ENCODE data around the gene NOL4L. TPM values are rescaled to one million over a fixed set of nuclear protein-coding genes. Genes with fewer than 3 reads are reported as not detected.

Gene NOL4L
- total RNA-seq, 2 donors from 2014 or later = 18.0 to 59.7 TPM

DNA sequence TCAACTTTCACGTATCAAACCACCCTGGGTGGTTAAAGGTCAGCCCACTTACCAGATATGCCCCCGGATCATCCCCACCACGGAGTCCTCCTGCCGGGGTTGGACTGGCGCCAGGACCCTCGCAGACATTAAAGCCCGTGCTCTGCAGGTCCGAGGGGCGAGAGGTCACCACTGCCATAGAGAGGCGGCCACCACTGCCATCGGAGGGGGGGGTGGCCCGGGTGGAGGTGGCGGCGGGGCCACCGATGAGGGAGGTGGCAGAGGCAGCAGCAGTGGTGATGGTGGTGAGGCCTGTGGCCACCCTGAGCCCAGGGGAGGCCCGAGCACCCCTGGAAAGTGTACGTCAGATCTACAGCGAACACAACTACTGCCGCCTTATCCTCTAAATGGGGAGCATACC is 150.7 kb downstream of the NOL4L start:
- Histone ChIP-seq H3K4me3 (no peak overlapping the region), H3K4me1 (replicated peaks) (no peaks in the 10 kb centered on the region), H3K27ac (no peak overlapping the region), H3K9me3 (no peaks in the 10 kb centered on the region), H3K36me3 (peaks cover 15 to 16% of the 10 kb centered on the region in 2 donors), H3K27me3 (replicated peaks; ENCODE audit: insufficient read depth) (no peaks in the 10 kb centered on the region)
- DNase-seq (ENCODE audit: low spot score) = no peak
- TF ChIP-seq, protein P1, sequence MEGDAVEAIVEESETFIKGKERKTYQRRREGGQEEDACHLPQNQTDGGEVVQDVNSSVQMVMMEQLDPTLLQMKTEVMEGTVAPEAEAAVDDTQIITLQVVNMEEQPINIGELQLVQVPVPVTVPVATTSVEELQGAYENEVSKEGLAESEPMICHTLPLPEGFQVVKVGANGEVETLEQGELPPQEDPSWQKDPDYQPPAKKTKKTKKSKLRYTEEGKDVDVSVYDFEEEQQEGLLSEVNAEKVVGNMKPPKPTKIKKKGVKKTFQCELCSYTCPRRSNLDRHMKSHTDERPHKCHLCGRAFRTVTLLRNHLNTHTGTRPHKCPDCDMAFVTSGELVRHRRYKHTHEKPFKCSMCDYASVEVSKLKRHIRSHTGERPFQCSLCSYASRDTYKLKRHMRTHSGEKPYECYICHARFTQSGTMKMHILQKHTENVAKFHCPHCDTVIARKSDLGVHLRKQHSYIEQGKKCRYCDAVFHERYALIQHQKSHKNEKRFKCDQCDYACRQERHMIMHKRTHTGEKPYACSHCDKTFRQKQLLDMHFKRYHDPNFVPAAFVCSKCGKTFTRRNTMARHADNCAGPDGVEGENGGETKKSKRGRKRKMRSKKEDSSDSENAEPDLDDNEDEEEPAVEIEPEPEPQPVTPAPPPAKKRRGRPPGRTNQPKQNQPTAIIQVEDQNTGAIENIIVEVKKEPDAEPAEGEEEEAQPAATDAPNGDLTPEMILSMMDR (IDR thresholded peaks at IDR 0.05) = no peak
- no peak for TF ChIP-seq POLR2A (IDR thresholded peaks at IDR 0.05)
- no peak for TF ChIP-seq POLR2AphosphoS5 (IDR thresholded peaks at IDR 0.05)
- 87% methylated on average over 19 of the region's 19 CpGs for WGBS
- intact Hi-C loops (cut with DNase I) = no loop called here

DNA sequence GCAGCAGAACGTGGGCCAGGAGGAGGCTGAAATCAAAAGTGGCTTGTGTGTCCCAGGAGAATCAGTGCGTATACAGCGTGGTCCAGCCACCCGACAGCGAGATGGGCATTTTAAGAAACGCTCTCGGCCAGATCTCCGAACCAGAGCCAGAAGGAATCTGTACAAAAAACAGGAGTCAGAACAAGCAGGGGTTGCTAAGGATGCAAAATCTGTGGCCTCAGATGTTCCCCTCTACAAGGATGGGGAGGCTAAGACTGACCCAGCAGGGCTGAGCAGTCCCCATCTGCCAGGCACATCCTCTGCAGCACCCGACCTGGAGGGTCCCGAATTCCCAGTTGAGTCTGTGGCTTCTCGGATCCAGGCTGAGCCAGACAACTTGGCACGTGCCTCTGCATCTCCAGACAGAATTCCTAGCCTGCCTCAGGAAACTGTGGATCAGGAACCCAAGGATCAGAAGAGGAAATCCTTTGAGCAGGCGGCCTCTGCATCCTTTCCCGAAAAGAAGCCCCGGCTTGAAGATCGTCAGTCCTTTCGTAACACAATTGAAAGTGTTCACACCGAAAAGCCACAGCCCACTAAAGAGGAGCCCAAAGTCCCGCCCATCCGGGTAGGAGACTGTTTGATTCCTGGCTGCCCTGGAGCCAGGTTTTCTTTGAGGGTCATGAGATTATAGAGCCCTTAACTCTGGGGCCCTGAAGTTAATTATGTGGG is 151.7 kb downstream of the NOL4L start:
- no peaks in the 10 kb centered on the region for H3K27me3 ChIP-seq (replicated peaks; ENCODE audit: insufficient read depth)
- no peak overlapping the region for H3K27ac ChIP-seq
- no peaks in the 10 kb centered on the region for H3K4me1 ChIP-seq (replicated peaks)
- H3K36me3 ChIP-seq = peaks cover 15 to 22% of the 10 kb centered on the region in 2 donors
- no peak for TF ChIP-seq POLR2A (IDR thresholded peaks at IDR 0.05)
- TF ChIP-seq POLR2AphosphoS5 (IDR thresholded peaks at IDR 0.05) = no peak
- TF ChIP-seq, protein P1 (IDR thresholded peaks at IDR 0.05) = no peak
- H3K4me3 ChIP-seq = no peak overlapping the region
- intact Hi-C loops (cut with DNase I) = no loop called here
- no peaks in the 10 kb centered on the region for H3K9me3 ChIP-seq
- DNase-seq (ENCODE audit: low spot score) = no peak
- 69% methylated on average over 20 of the region's 20 CpGs for WGBS

DNA sequence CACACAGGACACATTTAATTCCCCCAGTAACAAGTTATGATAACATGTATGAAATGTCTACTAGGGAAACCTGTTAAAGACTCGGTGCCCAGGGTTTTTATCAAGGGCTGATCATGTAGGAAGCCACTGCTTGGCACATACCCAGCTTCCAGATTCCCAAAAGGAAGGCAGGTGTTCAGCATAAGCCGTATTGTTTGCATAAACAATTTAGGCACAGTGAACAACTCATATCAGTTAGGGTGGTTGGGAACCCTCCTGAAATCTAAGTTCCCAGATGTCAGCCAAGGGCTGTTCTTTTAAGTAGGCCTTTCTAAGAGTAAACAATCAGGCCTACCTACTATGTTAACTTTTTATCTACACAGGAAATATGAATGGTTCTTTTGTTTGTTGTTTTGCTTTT is 152.9 kb downstream of the NOL4L start:
- intact Hi-C loops (cut with DNase I) = no loop called here
- Histone ChIP-seq H3K9me3 (no peaks in the 10 kb centered on the region), H3K4me1 (replicated peaks) (no peaks in the 10 kb centered on the region), H3K27ac (no peak overlapping the region), H3K36me3 (peaks cover 15 to 22% of the 10 kb centered on the region in 2 donors), H3K4me3 (no peak overlapping the region), H3K27me3 (replicated peaks; ENCODE audit: insufficient read depth) (no peaks in the 10 kb centered on the region)
- WGBS = 32% methylated on average over 2 of the region's 2 CpGs
- no peak for DNase-seq (ENCODE audit: low spot score)
- TF ChIP-seq, protein P1 (IDR thresholded peaks at IDR 0.05) = no peak
- no peak for TF ChIP-seq POLR2AphosphoS5 (IDR thresholded peaks at IDR 0.05)
- no peak for TF ChIP-seq POLR2A (IDR thresholded peaks at IDR 0.05)

DNA sequence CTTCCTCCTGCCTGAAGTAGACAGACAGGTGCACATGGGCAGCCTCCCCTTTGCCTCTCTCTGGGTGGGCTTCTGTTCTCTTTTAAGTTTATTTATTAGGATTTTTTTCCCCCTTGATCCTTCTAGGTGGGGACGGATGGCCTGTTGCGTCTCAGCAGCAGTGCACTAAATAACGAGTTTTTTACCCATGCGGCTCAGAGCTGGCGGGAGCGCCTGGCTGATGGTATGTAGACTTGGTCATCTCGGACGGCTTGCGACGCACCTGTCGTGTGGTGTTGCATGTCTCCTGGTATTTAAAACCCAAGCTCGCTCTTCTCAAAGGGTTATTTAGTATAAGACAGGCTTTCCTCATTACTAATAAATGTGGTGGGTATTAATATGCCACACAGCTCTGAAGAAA is 153.7 kb downstream of the NOL4L start:
- TF ChIP-seq, protein P1 (IDR thresholded peaks at IDR 0.05) = no peak
- no peak for TF ChIP-seq POLR2A (IDR thresholded peaks at IDR 0.05)
- TF ChIP-seq POLR2AphosphoS5 (IDR thresholded peaks at IDR 0.05) = no peak
- no peak overlapping the region for H3K27ac ChIP-seq
- no peaks in the 10 kb centered on the region for H3K27me3 ChIP-seq (replicated peaks; ENCODE audit: insufficient read depth)
- intact Hi-C loops (cut with DNase I) = no loop called here
- 94% methylated on average over 12 of the region's 12 CpGs for WGBS
- no peak for DNase-seq (ENCODE audit: low spot score)
- H3K9me3 ChIP-seq = no peaks in the 10 kb centered on the region
- peaks cover 15 to 22% of the 10 kb centered on the region in 2 donors for H3K36me3 ChIP-seq
- H3K4me3 ChIP-seq = no peak overlapping the region
- H3K4me1 ChIP-seq (replicated peaks) = no peaks in the 10 kb centered on the region

DNA sequence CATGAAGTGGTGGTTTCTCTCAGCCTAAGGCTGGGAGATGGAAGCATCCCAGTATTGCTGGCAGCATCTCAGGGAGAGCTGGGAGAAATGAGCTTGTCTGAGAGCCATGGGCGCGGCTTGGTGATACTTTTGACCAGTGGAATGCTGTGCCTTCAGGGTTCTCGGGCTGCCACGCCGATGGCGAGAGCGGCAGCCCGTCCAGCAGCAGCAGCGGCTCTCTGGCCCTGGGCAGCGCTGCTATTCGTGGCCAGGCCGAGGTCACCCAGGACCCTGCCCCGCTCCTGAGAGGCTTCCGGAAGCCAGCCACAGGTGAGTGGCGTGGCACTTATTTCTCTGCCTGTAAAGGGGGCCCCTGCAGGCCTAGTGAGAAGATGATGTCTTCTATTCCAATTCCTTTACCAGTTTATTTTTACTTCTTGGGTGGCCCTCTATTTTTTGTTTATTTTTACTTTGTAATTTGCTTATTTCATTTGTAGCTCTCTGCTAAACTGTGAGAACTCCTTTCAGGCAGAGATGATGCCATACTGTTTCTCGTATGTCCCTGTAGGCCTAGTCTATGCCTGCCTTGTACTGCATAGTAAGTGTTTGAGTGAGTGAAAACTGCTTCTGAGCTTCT is 155.3 kb downstream of the NOL4L start:
- no peaks in the 10 kb centered on the region for H3K9me3 ChIP-seq
- no peak overlapping the region for H3K27ac ChIP-seq
- no peak for DNase-seq (ENCODE audit: low spot score)
- 94% methylated on average over 16 of the region's 16 CpGs for WGBS
- H3K36me3 ChIP-seq = peaks cover 10 to 20% of the 10 kb centered on the region in 2 donors
- intact Hi-C loops (cut with DNase I) = no loop called here
- no peaks in the 10 kb centered on the region for H3K27me3 ChIP-seq (replicated peaks; ENCODE audit: insufficient read depth)
- no peaks in the 10 kb centered on the region for H3K4me1 ChIP-seq (replicated peaks)
- H3K4me3 ChIP-seq = no peak overlapping the region
- TF ChIP-seq, protein P1 (IDR thresholded peaks at IDR 0.05) = no peak
- no peak for TF ChIP-seq POLR2A (IDR thresholded peaks at IDR 0.05)
- no peak for TF ChIP-seq POLR2AphosphoS5 (IDR thresholded peaks at IDR 0.05)
